Stimulated activated naive CD8-positive, alpha-beta T cell treated with anti-CD3 and anti-CD28 coated beads, Interleukin-15, Interleukin-2, amounts not matched to agents 100 ng/mL and 50 ng/mL, for 24 hours (primary cell): ENCODE measurements around the gene METTL25.
"Not testable (repeated sequence)": the region's sequence is repeated elsewhere in the genome, so short reads cannot be mapped to it uniquely, and the experiment has no call there.

Source experiments
- H3K27ac Mint-ChIP-seq: one replicate; pipeline ENCODE4 v1.8.0; 2021; ENCODE audit warnings: mild to moderate bottlenecking, mixed read lengths
- H3K27me3 Mint-ChIP-seq: one replicate; pipeline ENCODE4 v1.8.0; 2021; ENCODE audit warnings: mixed read lengths
- H3K36me3 Mint-ChIP-seq: one replicate; pipeline ENCODE4 v1.8.0; 2021; ENCODE audit warnings: low read depth, mixed read lengths
- H3K4me1 Mint-ChIP-seq: one replicate; pipeline ENCODE4 v1.8.0; 2021; ENCODE audit warnings: low read depth, mixed read lengths
- H3K4me3 Mint-ChIP-seq: one replicate; pipeline ENCODE4 v1.8.0; 2021; ENCODE audit warnings: mild to moderate bottlenecking, mixed read lengths
- H3K9me3 Mint-ChIP-seq: one replicate; pipeline ENCODE4 v1.8.0; 2021; ENCODE audit warnings: mixed read lengths

The METTL25 gene

GRCh38 chr12:82358200-82359114 is at the start of gene METTL25, which contains the start of gene CCDC59:
Gene METTL25 (plus strand): TSS chr12:82358529. CDS start chr12:82358566, 37 bp downstream.
Gene CCDC59 (minus strand): TSS chr12:82358387. CDS start chr12:82358376, 11 bp downstream.
- Mint-ChIP-seq H3K9me3 (peaks cover 5% of the 10 kb centered on the region), H3K27ac (peak within 1 kb of the TSS; percentile 100), H3K4me1 (peaks cover 60% of the 10 kb centered on the region), H3K36me3 (peaks cover 56% of the 10 kb centered on the region), H3K27me3 (no peaks in the 10 kb centered on the region), H3K4me3 (peak within 1 kb of the TSS; percentile 99)

DNA sequence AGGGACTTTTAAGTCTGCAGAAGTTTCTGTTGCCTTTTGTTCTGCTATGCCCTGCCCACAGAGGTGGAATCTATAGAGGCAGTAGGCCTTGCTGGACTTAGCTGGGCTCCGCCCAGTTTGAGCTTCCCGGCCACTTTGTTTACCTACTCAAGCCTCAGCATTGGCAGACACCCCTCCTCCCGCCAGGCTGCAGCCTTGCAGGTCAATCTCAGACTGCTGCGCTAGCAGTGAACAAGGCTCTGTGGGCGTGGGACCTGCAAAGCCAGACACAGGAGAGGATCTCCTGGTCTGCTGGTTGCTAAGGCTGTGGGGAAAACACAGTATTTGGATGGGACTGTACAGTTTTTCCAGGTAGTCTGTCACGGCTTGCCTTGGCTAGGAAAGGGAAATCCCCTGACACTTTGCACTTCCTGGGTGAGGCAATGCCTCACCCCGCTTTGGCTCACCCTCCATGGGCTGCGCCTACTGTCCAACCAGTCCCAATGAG is 43.9 kb upstream of the METTL25 start:
- Mint-ChIP-seq H3K4me3 (no peak overlapping the region), H3K27me3 (peaks cover 6% of the 10 kb centered on the region), H3K36me3 (no peaks in the 10 kb centered on the region), H3K27ac (no peak overlapping the region), H3K9me3 (peaks cover 4% of the 10 kb centered on the region), H3K4me1 (no peaks in the 10 kb centered on the region)

DNA sequence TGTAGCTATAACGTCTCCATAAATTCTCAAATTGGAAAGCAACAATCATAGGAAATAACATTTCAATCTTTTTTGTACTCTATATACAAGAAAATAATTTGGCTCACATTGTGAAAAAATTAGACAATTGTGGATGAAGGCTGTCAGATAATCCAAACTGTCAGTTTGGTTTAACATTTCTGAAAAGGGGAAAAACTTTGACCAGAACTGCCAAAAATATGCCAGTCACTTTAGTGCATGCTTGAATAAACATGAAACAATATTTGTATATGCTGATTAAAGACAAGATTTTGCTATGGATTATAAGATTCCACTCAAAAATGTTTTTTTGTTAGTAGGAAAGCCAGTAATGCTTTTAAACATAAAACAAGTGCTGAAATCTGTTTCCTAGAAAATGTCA is 39.1 kb upstream of the METTL25 start:
- Mint-ChIP-seq H3K4me3 (no peak overlapping the region), H3K9me3 (no peaks in the 10 kb centered on the region), H3K36me3 (no peaks in the 10 kb centered on the region), H3K4me1 (no peaks in the 10 kb centered on the region), H3K27me3 (peaks cover 6% of the 10 kb centered on the region), H3K27ac (no peak overlapping the region)

DNA sequence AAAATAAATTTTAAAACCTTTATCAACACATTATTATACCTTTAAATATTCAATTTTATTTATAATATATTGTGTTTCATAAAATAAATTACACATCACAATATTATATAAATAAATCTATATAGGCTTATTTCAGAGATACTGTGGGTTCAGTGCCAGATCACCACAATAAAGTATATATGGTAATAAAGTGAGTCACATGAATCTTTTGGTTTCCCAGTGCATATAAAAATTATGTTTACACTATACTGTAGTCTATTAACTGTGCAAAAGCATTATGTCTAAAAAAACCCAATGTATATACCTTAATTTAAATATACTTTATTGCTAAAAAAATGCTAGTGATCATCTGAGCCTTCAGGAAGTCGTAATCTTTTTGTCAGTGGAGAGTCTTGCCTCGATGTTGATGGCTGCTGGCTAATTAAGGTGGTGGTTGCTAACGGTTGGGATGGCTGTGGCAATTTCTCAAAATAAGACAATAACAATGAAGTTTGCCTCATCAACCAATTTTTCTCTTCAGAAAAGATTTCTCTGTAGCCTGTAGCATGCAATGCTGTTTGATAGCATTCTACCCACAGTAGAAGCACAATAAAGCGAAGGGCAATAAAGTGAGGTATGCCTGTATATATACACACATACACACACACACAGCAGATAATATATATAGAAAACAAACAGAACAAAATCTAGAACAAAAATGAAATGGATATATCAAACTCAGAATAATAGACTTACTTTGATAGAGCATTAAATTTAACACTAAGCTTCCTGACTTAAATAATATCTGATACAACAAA is 32.6 kb upstream of the METTL25 start:
- H3K4me3 Mint-ChIP-seq: no peak overlapping the region
- no peaks in the 10 kb centered on the region for H3K9me3 Mint-ChIP-seq
- no peaks in the 10 kb centered on the region for H3K27me3 Mint-ChIP-seq
- no peak overlapping the region for H3K27ac Mint-ChIP-seq
- H3K4me1 Mint-ChIP-seq: no peaks in the 10 kb centered on the region
- H3K36me3 Mint-ChIP-seq: no peaks in the 10 kb centered on the region

- Mint-ChIP-seq H3K4me1 (no peaks in the 10 kb centered on the region), H3K27me3 (no peaks in the 10 kb centered on the region), H3K36me3 (no peaks in the 10 kb centered on the region), H3K27ac (no peak overlapping the region), H3K4me3 (no peak overlapping the region), H3K9me3 (no peaks in the 10 kb centered on the region)
Observed at GRCh38 chr12:82326905-82327503, 31.3 kb upstream of the METTL25 start.

DNA sequence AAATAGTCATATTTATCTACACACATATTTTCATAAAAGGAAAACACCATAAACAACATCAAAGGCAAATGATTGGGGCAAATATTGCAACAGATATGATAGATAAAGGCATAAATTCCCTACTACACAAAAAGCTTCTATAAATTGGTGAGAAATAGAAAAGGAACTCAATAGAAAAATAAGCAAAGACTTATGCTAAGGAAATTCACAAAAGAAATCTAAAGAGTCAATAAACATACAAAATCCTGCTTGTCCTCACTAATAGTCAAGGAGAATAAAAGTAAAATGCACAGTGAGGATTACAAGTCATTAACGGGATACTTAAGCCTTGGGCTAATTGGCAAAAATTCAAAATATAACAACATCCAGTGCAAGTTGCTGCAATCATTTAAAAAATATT is 30.5 kb upstream of the METTL25 start:
- H3K9me3 Mint-ChIP-seq: no peaks in the 10 kb centered on the region
- no peaks in the 10 kb centered on the region for H3K27me3 Mint-ChIP-seq
- H3K27ac Mint-ChIP-seq: no peak overlapping the region
- H3K4me1 Mint-ChIP-seq: no peaks in the 10 kb centered on the region
- H3K36me3 Mint-ChIP-seq: no peaks in the 10 kb centered on the region
- H3K4me3 Mint-ChIP-seq: no peak overlapping the region

- Mint-ChIP-seq H3K27me3 (peaks cover 6% of the 10 kb centered on the region), H3K27ac (no peak overlapping the region)
Observed at GRCh38 chr12:82329508-82329907, 28.8 kb upstream of the METTL25 start.

DNA sequence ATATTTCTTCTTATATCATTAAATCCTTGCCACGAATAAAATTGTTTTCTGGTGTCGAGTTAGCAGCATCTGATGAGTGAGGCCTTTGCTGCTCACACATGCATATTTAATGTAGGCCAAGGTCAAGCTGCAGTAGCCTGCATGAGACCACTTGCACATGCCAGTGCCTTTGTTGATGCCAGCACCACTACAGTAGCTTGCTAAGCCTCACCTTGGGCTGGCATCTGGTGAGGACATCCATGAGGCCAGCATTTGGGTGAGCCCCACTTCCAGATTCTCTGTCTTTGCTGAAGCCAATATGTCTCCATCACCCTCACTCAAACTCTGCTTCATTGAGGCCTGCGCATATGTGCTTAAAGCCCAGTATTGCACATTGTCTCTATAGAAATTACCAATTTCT is 8.2 kb upstream of the METTL25 start:
- Mint-ChIP-seq H3K4me3 (no peak overlapping the region), H3K27ac (no peak overlapping the region), H3K36me3 (peaks cover 41% of the 10 kb centered on the region), H3K9me3 (no peaks in the 10 kb centered on the region), H3K4me1 (peaks cover 5% of the 10 kb centered on the region), H3K27me3 (no peaks in the 10 kb centered on the region)

More at GRCh38 chr12:82329508-82329907, 28.8 kb upstream of the METTL25 start:
- H3K4me1 Mint-ChIP-seq: no peaks in the 10 kb centered on the region
- no peak overlapping the region for H3K4me3 Mint-ChIP-seq
- no peaks in the 10 kb centered on the region for H3K9me3 Mint-ChIP-seq
- no peaks in the 10 kb centered on the region for H3K36me3 Mint-ChIP-seq

DNA sequence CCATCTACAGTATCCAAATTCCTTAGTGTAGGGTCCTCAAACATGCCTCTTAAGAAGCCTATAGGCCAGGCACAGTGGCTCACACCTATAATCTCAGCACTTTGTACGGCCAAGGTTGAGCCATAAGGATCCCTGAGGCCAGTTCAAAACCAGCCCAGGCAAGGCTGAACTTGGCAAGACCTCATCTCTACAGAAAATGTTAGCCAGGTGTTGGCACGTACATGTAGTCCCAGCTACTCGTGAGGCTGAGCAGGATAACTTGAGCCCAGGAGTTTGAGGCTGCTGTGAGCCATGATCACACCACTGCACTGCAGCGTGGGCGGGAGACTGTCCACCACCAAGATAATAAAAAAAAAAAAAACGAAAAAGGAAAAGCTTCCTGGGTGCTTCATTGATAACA is 6.9 kb upstream of the METTL25 start:
- Mint-ChIP-seq H3K4me3 (no peak overlapping the region), H3K36me3 (peaks cover 53% of the 10 kb centered on the region), H3K27ac (peak overlapping the region; percentile 40), H3K27me3 (no peaks in the 10 kb centered on the region), H3K9me3 (no peaks in the 10 kb centered on the region), H3K4me1 (peaks cover 18% of the 10 kb centered on the region)

- H3K36me3 Mint-ChIP-seq: peaks cover 63% of the 10 kb centered on the region
- peaks cover 56% of the 10 kb centered on the region for H3K4me1 Mint-ChIP-seq
- peak overlapping the region; percentile 99 for H3K4me3 Mint-ChIP-seq
- H3K27ac Mint-ChIP-seq: peak overlapping the region; percentile 100
- no peaks in the 10 kb centered on the region for H3K27me3 Mint-ChIP-seq
- peaks cover 5% of the 10 kb centered on the region for H3K9me3 Mint-ChIP-seq
Observed at GRCh38 chr12:82357340-82357739, 989 bp upstream of the METTL25 start.

- peak overlapping the region; percentile 100 for H3K27ac Mint-ChIP-seq
- peak overlapping the region; percentile 99 for H3K4me3 Mint-ChIP-seq
- H3K9me3 Mint-ChIP-seq: peaks cover 5% of the 10 kb centered on the region
- peaks cover 63% of the 10 kb centered on the region for H3K36me3 Mint-ChIP-seq
- H3K27me3 Mint-ChIP-seq: no peaks in the 10 kb centered on the region
- H3K4me1 Mint-ChIP-seq: peaks cover 56% of the 10 kb centered on the region
Observed at GRCh38 chr12:82357845-82358199, 507 bp upstream of the METTL25 start.

DNA sequence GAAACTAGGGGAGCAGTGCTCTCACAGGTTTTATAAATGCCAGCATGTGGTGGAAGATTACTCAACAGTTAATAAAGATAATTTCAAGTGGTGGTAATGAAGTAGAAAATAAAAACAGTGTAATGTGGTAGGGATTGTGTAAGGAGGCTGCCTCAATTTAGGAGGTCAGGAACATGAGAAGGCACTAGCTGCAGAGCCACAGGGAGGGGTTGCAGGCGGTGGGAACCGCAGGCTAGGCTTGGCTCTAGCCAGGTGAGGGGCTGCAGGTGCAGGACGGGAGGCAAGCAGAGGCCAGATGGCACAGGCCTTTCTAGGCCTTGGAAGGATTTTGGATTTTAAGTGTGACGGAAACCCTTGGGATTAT is 768 bp downstream of the METTL25 start:
- peak overlapping the region; percentile 100 for H3K27ac Mint-ChIP-seq
- H3K27me3 Mint-ChIP-seq: no peaks in the 10 kb centered on the region
- peak overlapping the region; percentile 99 for H3K4me3 Mint-ChIP-seq
- H3K36me3 Mint-ChIP-seq: peaks cover 50% of the 10 kb centered on the region
- H3K4me1 Mint-ChIP-seq: peaks cover 66% of the 10 kb centered on the region
- H3K9me3 Mint-ChIP-seq: peaks cover 5% of the 10 kb centered on the region

DNA sequence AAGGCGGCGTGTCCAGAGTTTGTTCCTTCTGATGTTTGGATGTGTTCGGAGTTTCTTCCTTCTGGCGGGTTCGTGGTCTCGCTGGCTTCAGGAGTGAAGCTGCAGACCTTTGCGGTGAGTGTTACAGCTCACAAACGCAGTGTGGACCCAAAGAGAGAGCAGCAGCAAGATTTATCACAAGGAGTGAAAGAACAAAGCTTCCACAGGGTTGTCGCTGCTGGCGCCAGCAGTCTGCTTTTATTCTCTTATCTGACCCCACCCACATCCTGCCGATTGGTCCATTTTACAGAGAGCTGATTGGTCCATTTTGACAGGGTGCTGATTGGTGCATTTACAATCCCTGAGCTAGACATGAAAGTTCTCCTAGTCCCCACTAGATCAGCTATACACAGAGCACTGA is 2.5 kb downstream of the METTL25 start:
- not testable (repeated sequence) for H3K27me3 Mint-ChIP-seq, H3K9me3 Mint-ChIP-seq, H3K4me3 Mint-ChIP-seq, H3K27ac Mint-ChIP-seq
- H3K36me3 Mint-ChIP-seq: peaks cover 33% of the 10 kb centered on the region
- H3K4me1 Mint-ChIP-seq: peaks cover 54% of the 10 kb centered on the region

GRCh38 chr12:82361461-82361915 is 3.2 kb downstream of the METTL25 start:
- H3K27me3 Mint-ChIP-seq: no peaks in the 10 kb centered on the region
- H3K9me3 Mint-ChIP-seq: peaks cover 5% of the 10 kb centered on the region
- H3K36me3 Mint-ChIP-seq: peaks cover 26% of the 10 kb centered on the region
- H3K4me1 Mint-ChIP-seq: peaks cover 48% of the 10 kb centered on the region
- H3K27ac Mint-ChIP-seq: no peak overlapping the region
- H3K4me3 Mint-ChIP-seq: no peak overlapping the region

DNA sequence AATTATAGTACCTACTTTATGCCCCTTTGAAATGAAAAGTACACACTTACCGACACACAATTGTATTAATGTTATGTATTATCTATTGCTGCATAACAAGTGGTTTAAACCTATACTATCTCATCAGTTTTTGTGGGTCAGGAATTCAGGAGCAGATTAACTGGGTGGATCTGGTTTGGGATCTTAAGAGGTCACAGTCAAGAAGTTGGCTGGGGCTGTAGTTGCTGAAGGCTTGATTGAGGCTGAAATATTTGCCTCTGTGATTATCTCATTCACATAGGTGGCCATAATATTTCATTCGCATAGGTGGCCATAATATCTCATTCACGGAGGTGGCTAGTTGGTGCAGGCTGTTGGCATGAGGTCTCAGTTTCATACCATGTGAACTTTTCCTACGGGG is 5.7 kb downstream of the METTL25 start:
- H3K36me3 Mint-ChIP-seq: peaks cover 19% of the 10 kb centered on the region
- no peak overlapping the region for H3K27ac Mint-ChIP-seq
- H3K9me3 Mint-ChIP-seq: peaks cover 5% of the 10 kb centered on the region
- no peak overlapping the region for H3K4me3 Mint-ChIP-seq
- peaks cover 31% of the 10 kb centered on the region for H3K4me1 Mint-ChIP-seq
- no peaks in the 10 kb centered on the region for H3K27me3 Mint-ChIP-seq
